GM18907 (cell line): ENCODE measurements around the gene CDT1.
A peak's percentile ranks its signal among the peaks of the same experiment; 100 is the strongest.
"Not testable (repeated sequence)": the region's sequence is repeated elsewhere in the genome, so short reads cannot be mapped to it uniquely, and the experiment has no call there.

ENCODE experiments used
- ATAC-seq: cut with Tn5 transposase; IDR thresholded peaks from one replicate; pipeline ENCODE4 v1.9.1; 2021; ENCODE audit warnings: mild to moderate bottlenecking, moderate library complexity; ENCODE audit not compliant: unreplicated experiment

CDT1 gene

DNA sequence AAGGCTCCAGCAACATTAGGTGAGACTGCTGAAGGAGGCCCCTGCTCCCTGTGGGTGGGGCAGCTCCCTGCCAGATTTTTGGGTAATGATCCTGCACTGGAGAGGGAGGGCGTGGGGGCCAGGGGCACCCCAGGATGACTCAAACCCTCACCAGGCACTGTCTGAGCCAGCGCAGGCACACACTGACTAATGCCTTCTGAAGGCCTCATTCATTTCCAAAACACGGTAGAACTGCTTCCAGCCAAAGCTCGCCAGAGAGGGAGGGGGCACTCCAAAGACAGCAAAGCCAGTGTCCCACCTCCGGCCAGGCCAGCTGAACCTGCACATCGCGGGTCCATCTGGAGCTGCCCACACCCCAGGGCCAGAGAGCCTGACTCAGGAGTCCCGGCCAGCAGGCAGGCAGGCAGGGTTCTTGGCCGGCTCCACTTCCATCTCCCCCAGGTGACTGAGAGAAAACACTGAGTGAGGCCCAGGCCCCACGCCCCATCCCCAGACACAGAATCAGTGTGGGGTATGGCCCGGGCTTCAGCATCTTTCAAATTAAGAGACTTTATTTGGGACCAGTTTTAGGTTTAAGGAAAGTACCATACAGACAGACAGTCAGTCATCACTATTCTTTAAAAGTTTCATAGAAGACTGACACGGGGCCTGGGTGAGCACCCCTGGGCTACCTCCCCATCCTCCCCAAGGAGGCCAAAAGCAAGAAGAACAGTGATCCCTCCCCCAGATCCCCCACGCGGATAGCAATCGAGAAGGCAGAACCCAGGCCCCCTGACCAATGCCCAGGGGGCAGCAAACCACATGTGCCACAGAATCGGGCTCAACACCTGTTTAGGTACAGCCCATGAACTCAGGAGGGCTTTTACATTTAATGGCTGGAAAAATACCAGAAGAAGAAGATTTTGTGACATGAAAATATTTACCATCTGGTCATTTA, 20.9 kb upstream of the CDT1 start:
- ATAC-seq, result no peak

DNA sequence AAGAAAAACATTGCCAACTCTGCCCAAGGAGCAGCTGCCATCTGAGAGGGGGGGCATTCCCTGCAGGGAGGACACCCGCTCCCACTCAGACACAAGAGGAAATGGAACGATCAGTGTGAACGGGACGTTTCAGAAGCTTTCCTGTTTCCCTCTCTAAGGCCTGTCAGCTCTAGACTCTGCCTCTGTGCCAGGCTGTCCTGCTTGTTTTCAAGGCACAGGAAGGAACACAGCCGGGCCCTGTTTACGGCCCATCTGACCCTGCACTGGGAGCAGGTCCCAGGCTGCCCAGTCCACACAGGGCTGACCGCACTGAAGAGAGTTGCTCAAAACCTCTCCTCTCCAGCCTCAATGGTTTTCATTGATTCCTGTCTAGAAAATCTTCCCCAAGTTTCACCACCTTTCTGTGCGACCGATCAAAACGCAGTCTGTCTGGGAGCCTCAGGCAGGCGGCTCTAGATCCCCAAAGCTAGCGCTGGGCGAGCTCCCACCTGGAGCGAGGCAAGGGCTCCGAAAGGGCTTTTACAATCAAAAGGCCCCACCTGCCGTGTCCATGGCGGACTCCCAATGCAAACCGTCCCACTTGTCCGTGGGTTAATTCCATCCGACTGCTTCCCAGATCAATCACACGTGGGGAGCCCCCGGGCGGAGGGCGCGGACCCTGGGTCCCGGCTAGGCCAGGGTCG, 20.1 kb upstream of the CDT1 start:
- ATAC-seq, result peak; percentile 3

GRCh38 chr16:88784074-88784855, 19.3 kb upstream of the CDT1 start:
- ATAC-seq, result peak; percentile 20

DNA sequence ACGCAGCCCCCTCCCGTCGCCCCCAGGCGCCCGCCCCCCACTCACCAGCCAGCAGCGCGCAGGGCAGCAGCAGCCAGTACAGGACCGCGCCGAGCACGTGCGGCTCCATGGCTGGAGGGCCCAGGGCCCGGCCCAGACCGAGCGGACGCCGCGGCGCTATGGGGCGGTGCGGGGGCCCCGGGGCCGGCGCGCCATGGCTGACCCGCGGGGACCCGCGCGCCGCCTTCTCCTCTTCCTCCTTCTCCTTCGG, 18.8 kb upstream of the CDT1 start:
- peak; percentile 12 for ATAC-seq

DNA sequence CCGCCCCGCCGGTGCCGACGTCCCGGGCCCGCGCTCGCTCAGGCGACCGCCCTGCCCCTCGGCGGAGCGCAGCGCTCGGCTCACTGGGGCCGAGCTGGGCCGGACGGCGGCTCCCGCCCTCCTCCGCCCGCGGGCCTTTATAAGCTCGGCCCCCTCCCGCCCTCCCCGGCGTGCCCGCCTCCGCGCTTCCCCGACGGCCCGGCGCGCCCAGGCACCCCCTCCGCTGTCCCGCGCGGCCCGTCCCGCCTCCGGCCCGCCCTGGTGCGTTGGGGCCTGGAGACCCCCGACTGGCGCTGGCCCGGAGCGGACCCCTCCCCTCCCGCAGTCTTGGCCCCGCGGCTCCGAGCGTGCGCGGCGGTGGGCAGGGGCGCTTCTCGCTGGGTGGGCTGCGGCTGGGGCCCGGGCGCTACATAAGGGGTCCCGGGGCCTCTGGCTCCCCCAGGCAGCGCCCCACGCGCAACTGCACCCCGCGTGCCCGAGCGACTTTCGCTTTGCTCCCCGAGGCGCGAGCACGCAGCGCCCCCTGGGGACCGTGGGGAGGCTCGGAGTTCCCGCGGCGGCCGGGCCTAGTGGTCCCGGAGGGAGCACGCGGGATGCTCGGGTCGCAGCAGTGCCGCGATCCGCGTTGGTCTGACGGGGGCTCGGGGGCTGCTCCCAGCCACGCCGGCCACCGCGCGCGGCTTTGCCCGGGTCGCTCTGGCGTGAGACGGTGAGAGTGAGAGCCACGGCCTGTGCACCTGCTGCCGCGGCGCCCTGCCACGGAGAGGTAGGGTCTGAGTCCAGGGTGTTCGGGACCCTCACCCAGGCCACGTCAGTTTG, 18.3 kb upstream of the CDT1 start, which contains the start of gene PIEZO1:
Gene PIEZO1 (minus strand): TSS at position 115 of the 819 bp plus-strand sequence. CDS start 256 bp downstream, outside the sequence.
- peak; percentile 33 for ATAC-seq

GRCh38 chr16:88787579-88788314, 15.8 kb upstream of the CDT1 start:
- no peak for ATAC-seq

GRCh38 chr16:88788749-88789148, 14.8 kb upstream of the CDT1 start:
- ATAC-seq, result not testable (repeated sequence)

DNA sequence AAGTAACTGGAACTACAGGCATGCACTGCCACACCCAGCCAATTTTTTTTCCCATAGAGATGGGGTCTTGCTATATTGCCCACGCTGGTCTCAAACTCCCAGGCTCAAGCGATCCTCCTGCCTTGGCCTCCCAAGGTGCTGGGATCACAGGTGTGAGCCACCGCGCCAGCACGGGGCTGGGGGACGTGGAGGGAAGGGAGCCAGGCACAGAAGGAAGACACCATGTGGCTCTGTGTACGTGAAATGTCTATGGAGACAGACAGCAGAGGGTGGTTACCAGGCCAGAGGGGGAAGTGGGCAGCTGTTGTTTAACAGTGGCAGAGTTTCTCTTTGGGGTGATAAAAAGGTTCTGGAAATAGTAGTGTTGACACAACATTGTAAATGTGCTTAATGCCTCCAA, 14.0 kb upstream of the CDT1 start:
- ATAC-seq, result no peak

GRCh38 chr16:88790312-88791211, 13.0 kb upstream of the CDT1 start:
- no peak for ATAC-seq

DNA sequence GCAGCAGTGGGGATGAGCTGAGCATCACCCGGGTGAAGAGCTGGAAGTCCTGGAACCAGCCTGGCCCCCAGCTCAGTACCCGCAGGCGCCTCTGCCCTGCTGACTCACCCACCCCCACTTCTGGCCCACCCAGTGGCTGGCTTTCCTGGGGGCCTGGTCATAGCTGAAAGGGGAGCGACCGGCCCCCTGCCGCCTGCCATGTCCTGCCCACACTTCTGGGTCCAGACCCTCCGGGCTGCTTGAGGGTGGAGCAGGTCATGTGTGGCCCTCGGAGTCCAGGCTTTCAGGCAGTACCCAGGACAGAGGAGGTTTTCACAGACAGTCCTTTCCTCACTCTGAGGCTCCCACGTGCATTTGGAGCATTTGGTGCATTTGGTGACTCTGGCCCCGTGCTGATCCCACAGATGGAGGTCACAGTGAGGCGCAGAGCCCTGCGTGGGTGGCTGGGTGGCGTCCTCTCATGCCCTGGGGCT, 11.5 kb upstream of the CDT1 start:
- no peak for ATAC-seq

GRCh38 chr16:88792668-88793250, 10.8 kb upstream of the CDT1 start:
- no peak for ATAC-seq

- ATAC-seq, result no peak
Observed at GRCh38 chr16:88793251-88793954, 10.2 kb upstream of the CDT1 start.

DNA sequence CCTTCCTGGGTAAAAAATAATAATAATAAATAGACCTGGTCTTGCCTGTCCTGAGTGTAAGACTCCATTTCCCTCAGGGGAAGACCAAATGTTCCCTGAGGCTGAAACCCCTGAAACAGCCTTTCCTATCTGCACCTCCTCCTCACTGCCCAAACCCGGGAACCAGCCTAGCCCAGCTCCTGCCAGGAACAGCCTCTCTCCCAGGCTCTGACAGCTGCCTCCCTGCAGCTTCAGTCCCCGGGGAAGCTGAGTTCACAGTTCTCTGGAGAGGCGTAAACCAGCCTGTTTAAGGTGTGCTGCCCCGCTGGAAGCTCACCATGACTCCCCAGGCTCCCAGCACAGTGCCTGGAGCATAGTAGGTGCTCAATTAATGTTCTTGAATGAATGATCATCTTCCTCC, 7.3 kb upstream of the CDT1 start:
- ATAC-seq, result no peak

- no peak for ATAC-seq
Observed at GRCh38 chr16:88798073-88798472, 5.5 kb upstream of the CDT1 start.

- no peak for ATAC-seq
Observed at GRCh38 chr16:88798772-88799455, 4.7 kb upstream of the CDT1 start.

DNA sequence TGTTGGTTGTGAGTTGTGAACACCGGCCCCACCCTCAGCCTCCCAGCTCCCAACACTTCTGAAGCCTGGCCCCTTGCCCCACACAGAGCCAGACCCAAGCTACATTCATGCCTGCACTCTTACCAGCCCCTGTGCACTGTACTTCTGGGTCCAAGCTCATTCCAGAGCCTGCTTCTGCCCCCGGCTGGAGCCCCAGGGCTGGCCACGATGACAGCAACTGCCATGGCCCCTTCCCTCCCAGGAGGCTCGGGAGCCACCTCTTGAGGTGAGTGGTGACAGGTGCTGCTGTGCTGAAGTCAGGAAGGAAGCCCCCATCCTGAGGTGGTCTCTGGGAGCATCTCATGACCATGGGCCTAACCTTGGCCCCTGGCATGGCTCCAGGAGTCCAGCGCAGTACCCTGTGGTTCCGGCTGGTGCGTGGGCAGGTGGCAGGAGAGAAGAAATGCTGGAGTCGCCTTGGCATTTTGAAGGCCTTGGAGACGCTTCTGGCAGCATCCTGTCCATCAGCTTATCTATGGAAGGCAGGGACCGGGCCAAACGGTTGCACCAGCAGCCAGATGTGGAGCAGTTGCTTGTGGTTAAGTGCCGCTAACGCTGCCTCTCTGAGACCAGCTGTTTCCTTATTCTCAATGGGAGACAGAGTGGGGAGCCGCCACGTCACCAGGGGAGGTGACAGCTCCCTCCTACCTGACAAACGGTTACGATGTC, 3.9 kb upstream of the CDT1 start:
- no peak for ATAC-seq

DNA sequence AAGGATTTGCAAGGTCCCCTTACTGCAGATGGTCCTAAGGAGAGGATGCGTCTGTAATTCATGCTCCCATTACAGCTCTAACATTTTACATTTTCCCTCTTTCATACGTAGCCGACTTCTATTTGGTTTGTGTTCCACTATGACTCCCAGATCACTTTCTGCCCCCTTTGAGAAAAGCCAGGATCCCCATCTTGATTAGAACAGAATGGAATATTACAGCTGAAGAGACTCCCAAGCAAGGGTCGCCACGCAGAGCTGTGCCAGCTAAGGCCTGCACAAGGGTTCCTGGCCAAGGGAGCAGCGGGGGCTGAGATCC, 3.4 kb upstream of the CDT1 start:
- no peak for ATAC-seq
